CD8-positive, alpha-beta memory T cell (primary cell): ENCODE data around the gene SORCS2. TPM values are rescaled to one million over a fixed set of nuclear protein-coding genes. Genes with fewer than 3 reads are reported as not detected.

Source experiments
- CTCF ChIA-PET: fragments of 350-600 bp; sonication (Branson Sonifier 250); formaldehyde crosslinking; loops from one replicate; lab custom pipeline; 2021; ENCODE audit warnings: antibody characterized with exemption; lab: Charles Lee
- POLR2A ChIA-PET: fragments of 350-600 bp; sonication (Branson Sonifier 250); formaldehyde crosslinking; loops from one replicate; lab custom pipeline; 2021; ENCODE audit warnings: antibody characterized with exemption; lab: Charles Lee
- DNase-seq, 5 donors: peaks; one replicate each; pipeline versions ENCODE4 v3.0.0 to v3.0.0-alpha.2; 2020 to 2022; ENCODE audit warnings: mixed read lengths in 1 of 5
- H3K27ac ChIP-seq: one replicate; pipeline ENCODE4 v1.7.0; 2013; ENCODE audit warnings: low read depth, mild to moderate bottlenecking, low read length, moderate library complexity
- H3K27me3 ChIP-seq: 2 replicates; pipeline ENCODE4 v1.7.0; 2013; ENCODE audit warnings: low read length, mild to moderate bottlenecking; ENCODE audit not compliant: insufficient read depth, poor library complexity, severe bottlenecking
- H3K36me3 ChIP-seq: 2 replicates; pipeline ENCODE4 v1.7.0; 2013; ENCODE audit warnings: mild to moderate bottlenecking, low read length, moderate library complexity; ENCODE audit not compliant: insufficient read depth
- H3K4me1 ChIP-seq: 2 replicates; pipeline ENCODE4 v1.7.0; 2013; ENCODE audit warnings: mild to moderate bottlenecking, low read length, moderate library complexity; ENCODE audit not compliant: insufficient read depth
- H3K4me3 ChIP-seq: 2 replicates; pipeline ENCODE4 v1.7.0; 2013; ENCODE audit warnings: mild to moderate bottlenecking, low read length
- H3K9me3 ChIP-seq: 2 replicates; pipeline ENCODE4 v1.7.0; 2013; ENCODE audit warnings: mild to moderate bottlenecking, low read length
- H3K27ac Mint-ChIP-seq, 8 donors: one replicate each; pipeline ENCODE4 v1.8.0; 2020 to 2021; ENCODE audit warnings: mixed read lengths in 8 of 8, mild to moderate bottlenecking in 6 of 8, inconsistent platforms in 3 of 8, moderate library complexity in 3 of 8
- H3K27me3 Mint-ChIP-seq, 2 donors: one replicate each; pipeline ENCODE4 v1.8.0; 2020 to 2021; ENCODE audit warnings: mixed read lengths in 2 of 2, mild to moderate bottlenecking in 1 of 2, moderate library complexity in 1 of 2
- H3K36me3 Mint-ChIP-seq, 3 donors: one replicate each; pipeline ENCODE4 v1.8.0; 2020 to 2021; ENCODE audit warnings: mixed read lengths in 3 of 3, inconsistent platforms in 1 of 3, mild to moderate bottlenecking in 1 of 3
- H3K4me1 Mint-ChIP-seq, 3 donors: one replicate each; pipeline ENCODE4 v1.8.0; 2020 to 2021; ENCODE audit warnings: mixed read lengths in 3 of 3, inconsistent platforms in 1 of 3, mild to moderate bottlenecking in 1 of 3
- H3K4me3 Mint-ChIP-seq, 7 donors: one replicate each; pipeline ENCODE4 v1.8.0; 2020 to 2021; ENCODE audit warnings: mixed read lengths in 7 of 7, mild to moderate bottlenecking in 6 of 7, moderate library complexity in 4 of 7, inconsistent platforms in 2 of 7
- H3K9me3 Mint-ChIP-seq, 5 donors: one replicate each; pipeline ENCODE4 v1.8.0; 2020 to 2022; ENCODE audit warnings: mixed read lengths in 5 of 5, mild to moderate bottlenecking in 3 of 5, moderate library complexity in 2 of 5, inconsistent platforms in 1 of 5
- polyA plus RNA-seq: library from polyadenylated mRNA; unstranded; fragments of 300-500 nt; fragmentation: Illumina TruSeq; gene quantifications from one replicate; pipeline ENCODE4 v1.2.3, GENCODE V29; 2021
- total RNA-seq, 2 experiments: library from RNA; stranded (reverse); gene quantifications; one replicate each; pipeline ENCODE4 v1.2.3, GENCODE V29; 2021

Gene SORCS2
- total and polyA plus RNA-seq, 3 experiments from 2014 or later = not detected

- peak overlapping the region in 1 of 7 donors; percentile 77 for H3K4me3 Mint-ChIP-seq
- Histone ChIP-seq H3K4me3 (no peak overlapping the region), H3K27me3 (peaks cover 3% of the 10 kb centered on the region), H3K27ac (no peak overlapping the region), H3K9me3 (no peaks in the 10 kb centered on the region), H3K4me1 (peaks cover 9% of the 10 kb centered on the region), H3K36me3 (no peaks in the 10 kb centered on the region)
- CTCF ChIA-PET = no interaction called here
- peak overlapping the region in 1 of 8 donors; percentile 36 for H3K27ac Mint-ChIP-seq
- peaks cover 0 to 3% (median 0%) of the 10 kb centered on the region in 5 donors for H3K9me3 Mint-ChIP-seq
- no peak for DNase-seq
- no peaks in the 10 kb centered on the region for H3K36me3 Mint-ChIP-seq
- H3K4me1 Mint-ChIP-seq = peaks cover 9 to 16% (median 15%) of the 10 kb centered on the region in 3 donors
- H3K27me3 Mint-ChIP-seq = peaks cover 11 to 49% of the 10 kb centered on the region in 2 donors
- POLR2A ChIA-PET = no interaction called here
Observed at GRCh38 chr4:7523526-7523925, 331.2 kb downstream of the SORCS2 start.

- no peaks in the 10 kb centered on the region for H3K9me3 ChIP-seq
- no peak overlapping the region for H3K4me3 ChIP-seq
- no peak overlapping the region for H3K27ac ChIP-seq
- peaks cover 9% of the 10 kb centered on the region for H3K4me1 ChIP-seq
- CTCF ChIA-PET = no interaction called here
- Mint-ChIP-seq H3K4me3 (peak overlapping the region; percentile 26 to 71 (median 46)), H3K36me3 (no peaks in the 10 kb centered on the region), H3K4me1 (peaks cover 9 to 16% (median 15%) of the 10 kb centered on the region in 3 donors), H3K9me3 (peaks cover 0 to 3% (median 0%) of the 10 kb centered on the region in 5 donors), H3K27me3 (peaks cover 13 to 52% of the 10 kb centered on the region in 2 donors), H3K27ac (peak overlapping the region in 2 of 8 donors; percentile 12 to 67)
- peaks cover 3% of the 10 kb centered on the region for H3K27me3 ChIP-seq
- POLR2A ChIA-PET = no interaction called here
- DNase-seq = no peak
- no peaks in the 10 kb centered on the region for H3K36me3 ChIP-seq
Observed at GRCh38 chr4:7524064-7524682, 331.8 kb downstream of the SORCS2 start.

GRCh38 chr4:7524843-7525242 lies 332.5 kb downstream of the SORCS2 start:
- ChIA-PET POLR2A (no interaction called here), CTCF (no interaction called here)
- H3K4me1 ChIP-seq = peaks cover 9% of the 10 kb centered on the region
- H3K4me1 Mint-ChIP-seq = peaks cover 9 to 16% (median 15%) of the 10 kb centered on the region in 3 donors
- H3K36me3 ChIP-seq = no peaks in the 10 kb centered on the region
- no peak overlapping the region for H3K27ac ChIP-seq
- H3K27me3 Mint-ChIP-seq = peaks cover 13 to 52% of the 10 kb centered on the region in 2 donors
- H3K27ac Mint-ChIP-seq = peak overlapping the region in 2 of 8 donors; percentile 12 to 67
- peaks cover 3% of the 10 kb centered on the region for H3K27me3 ChIP-seq
- H3K4me3 Mint-ChIP-seq = peak overlapping the region in 4 of 7 donors; percentile 26 to 78 (median 66)
- no peaks in the 10 kb centered on the region for H3K9me3 ChIP-seq
- H3K36me3 Mint-ChIP-seq = no peaks in the 10 kb centered on the region
- no peak for DNase-seq
- no peak overlapping the region for H3K4me3 ChIP-seq
- peaks cover 0 to 3% (median 0%) of the 10 kb centered on the region in 5 donors for H3K9me3 Mint-ChIP-seq

- Mint-ChIP-seq H3K27me3 (peaks cover 7 to 49% of the 10 kb centered on the region in 2 donors), H3K9me3 (peaks cover 0 to 3% (median 0%) of the 10 kb centered on the region in 5 donors), H3K27ac (no peak overlapping the region), H3K4me3 (no peak overlapping the region), H3K36me3 (no peaks in the 10 kb centered on the region), H3K4me1 (peaks cover 9 to 16% (median 15%) of the 10 kb centered on the region in 3 donors)
- Histone ChIP-seq H3K4me3 (no peak overlapping the region), H3K27me3 (no peaks in the 10 kb centered on the region), H3K4me1 (peaks cover 9% of the 10 kb centered on the region), H3K9me3 (no peaks in the 10 kb centered on the region), H3K36me3 (no peaks in the 10 kb centered on the region), H3K27ac (no peak overlapping the region)
- no peak for DNase-seq
- ChIA-PET CTCF (no interaction called here), POLR2A (no interaction called here)
Observed at GRCh38 chr4:7526491-7526890, 334.2 kb downstream of the SORCS2 start.

- Histone ChIP-seq H3K4me3 (no peak overlapping the region), H3K36me3 (no peaks in the 10 kb centered on the region), H3K4me1 (peaks cover 9% of the 10 kb centered on the region), H3K27ac (no peak overlapping the region), H3K9me3 (no peaks in the 10 kb centered on the region), H3K27me3 (no peaks in the 10 kb centered on the region)
- Mint-ChIP-seq H3K36me3 (no peaks in the 10 kb centered on the region), H3K27ac (peak overlapping the region in 2 of 8 donors; percentile 3 to 33), H3K4me1 (peaks cover 9 to 16% (median 12%) of the 10 kb centered on the region in 3 donors), H3K4me3 (no peak overlapping the region), H3K9me3 (peaks cover 0 to 3% (median 0%) of the 10 kb centered on the region in 5 donors), H3K27me3 (peaks cover 8 to 48% of the 10 kb centered on the region in 2 donors)
- POLR2A ChIA-PET = no interaction called here
- no peak for DNase-seq
- CTCF ChIA-PET = no interaction called here
Observed at GRCh38 chr4:7526929-7527535, 334.7 kb downstream of the SORCS2 start.

- no peak for DNase-seq
- Mint-ChIP-seq H3K27me3 (peaks cover 6 to 33% of the 10 kb centered on the region in 2 donors), H3K9me3 (peaks cover 0 to 4% (median 0%) of the 10 kb centered on the region in 5 donors), H3K36me3 (no peaks in the 10 kb centered on the region), H3K4me1 (peaks cover 3 to 7% (median 6%) of the 10 kb centered on the region in 3 donors), H3K4me3 (no peak overlapping the region), H3K27ac (no peak overlapping the region)
- Histone ChIP-seq H3K27me3 (no peaks in the 10 kb centered on the region), H3K4me3 (no peak overlapping the region), H3K4me1 (no peaks in the 10 kb centered on the region), H3K27ac (no peak overlapping the region), H3K36me3 (no peaks in the 10 kb centered on the region), H3K9me3 (no peaks in the 10 kb centered on the region)
- ChIA-PET CTCF (no interaction called here), POLR2A (no interaction called here)
Observed at GRCh38 chr4:7529368-7530080, 337.2 kb downstream of the SORCS2 start.

GRCh38 chr4:7530082-7530481 lies 337.7 kb downstream of the SORCS2 start:
- peaks cover 0 to 4% (median 0%) of the 10 kb centered on the region in 5 donors for H3K9me3 Mint-ChIP-seq
- Histone ChIP-seq H3K9me3 (no peaks in the 10 kb centered on the region), H3K4me1 (no peaks in the 10 kb centered on the region), H3K36me3 (no peaks in the 10 kb centered on the region), H3K27ac (no peak overlapping the region), H3K27me3 (no peaks in the 10 kb centered on the region), H3K4me3 (no peak overlapping the region)
- H3K4me3 Mint-ChIP-seq = no peak overlapping the region
- H3K27ac Mint-ChIP-seq = no peak overlapping the region
- no peak for DNase-seq
- H3K4me1 Mint-ChIP-seq = peaks cover 0 to under 1% (median under 1%) of the 10 kb centered on the region in 3 donors
- ChIA-PET CTCF (no interaction called here), POLR2A (no interaction called here)
- peaks cover 6 to 27% of the 10 kb centered on the region in 2 donors for H3K27me3 Mint-ChIP-seq
- no peaks in the 10 kb centered on the region for H3K36me3 Mint-ChIP-seq
